ENCODE data around the gene CDH16. TPM values are rescaled to one million over a fixed set of nuclear protein-coding genes. Genes with fewer than 3 reads are reported as not detected.

The CDH16 gene
- total and polyA plus RNA-seq, 2 of the 13 experiments (the other 11 are each of a cell fraction or from before 2014, with no cell fraction given) = 2.7 to 3.9 TPM

DNA sequence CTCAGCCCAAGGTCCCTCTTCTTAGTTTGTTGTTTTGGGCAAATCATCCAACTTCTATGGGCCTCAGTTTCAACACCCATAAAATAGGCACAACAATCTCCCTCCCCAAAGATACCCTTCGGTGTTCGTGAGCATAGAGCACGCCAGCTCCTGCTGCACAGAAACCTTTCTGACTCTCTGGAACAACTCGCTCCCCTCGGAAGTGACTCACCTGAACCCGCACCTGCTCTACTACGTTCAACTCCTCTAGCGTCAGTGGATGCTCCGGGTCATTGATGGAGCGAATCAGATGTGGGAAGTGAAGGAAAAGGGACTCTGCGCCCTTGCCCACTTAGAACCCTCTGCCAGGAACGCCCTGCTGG is 15.1 kb upstream of the CDH16 start:
- intact Hi-C loops (cut with micrococcal nuclease; ENCODE audit: unreplicated experiment) (loop anchor here (1.0 kb wide), 1 partner anchor 178 kb away; no protein-coding TSS in a partner anchor), in situ Hi-C loops (cut with HindIII; ENCODE audit: extremely low pct_ligation_motif_present, low pct_unique_long_range_greater_than_20kb) (no loop called here)
- FAIRE-seq = peak; percentile 59
- ChIA-PET POLR2A (interaction anchor here (0.7 to 2.4 kb wide), 7 partner anchors 8 to 134 kb away, joined by 3 to 20 read pairs (median 4); partner anchors contain the start of gene CDH16), CTCF (ENCODE audit: low intra/inter-chr PET ratio, low total read pairs) (no interaction called here)
- Histone ChIP-seq H3K79me2 (ENCODE audit: insufficient read depth, low read length) (peaks cover 33% of the 10 kb centered on the region), H3K4me3 (replicated peaks in 1 of 3; ENCODE audit: insufficient read depth in 1 of 3, low read depth in 2 of 3, low read length in 3 of 3) (peak overlapping the region; percentile 81 to 89 (median 88)), H3K36me3 (replicated peaks in 1 of 2; ENCODE audit: control insufficient read depth in 1 of 2, insufficient read depth in 2 of 2, low read length in 2 of 2) (peaks cover 1 to 13% of the 10 kb centered on the region in 2 experiments; a peak in 4 of 5 replicates), H2AFZ (ENCODE audit: low read length) (no peak overlapping the region), H3K27ac (ENCODE audit: extremely low read length, insufficient read depth, low read length) (peak overlapping the region; percentile 81), H3K9me3 (ENCODE audit: low read length) (no peaks in the 10 kb centered on the region), H3K4me2 (ENCODE audit: low read depth, low read length) (peak overlapping the region; percentile 89), H4K20me1 (ENCODE audit: insufficient read depth, low read length) (no peaks in the 10 kb centered on the region; the same call in 1 of the 2 replicates), H3K27me3 (ENCODE audit: control insufficient read depth in 1 of 2, insufficient read depth in 2 of 2, low read length in 2 of 2) (no peaks in the 10 kb centered on the region; a peak in 1 of 5 replicates), H3K4me1 (ENCODE audit: insufficient read depth, low read length) (peaks cover 65% of the 10 kb centered on the region), H3K9ac (ENCODE audit: insufficient read depth, low read depth, low read length) (peak overlapping the region; percentile 90)
- no TSS peak for BruUV-seq (replicated peaks)
- TF ChIP-seq SIX4 (CRISPR knock-in tag; IDR thresholded peaks at IDR 0.05) (no peak), ZNF598 (CRISPR knock-in tag; IDR thresholded peaks at IDR 0.05; ENCODE audit: borderline replicate concordance) (no peak), ZBTB3 (CRISPR knock-in tag; IDR thresholded peaks at IDR 0.05; ENCODE audit: borderline replicate concordance, low read depth) (0 out of 2 replicates have a peak, but pooled peaks have one; percentile 8), ZNF629 (CRISPR knock-in tag; conservative IDR thresholded peaks at IDR 0.05) (peak; percentile 92), CREB1 (IDR thresholded peaks at IDR 0.05) (no peak), CREB1 (CRISPR knock-in tag; IDR thresholded peaks at IDR 0.05) (no peak), KDM1A (CRISPR knock-in tag; IDR thresholded peaks at IDR 0.05) (0 out of 2 replicates have a peak, but pooled peaks have one; percentile 34), FOSL2 (CRISPR knock-in tag; IDR thresholded peaks at IDR 0.05) (peak; percentile 43; the same call in 1 of the 2 replicates), ZNF737 (CRISPR knock-in tag; IDR thresholded peaks at IDR 0.05; ENCODE audit: borderline replicate concordance) (0 out of 2 replicates have a peak, but pooled peaks have one; percentile 78), ZBTB7A (CRISPR knock-in tag; IDR thresholded peaks at IDR 0.05) (no peak), ZMYM3 (CRISPR knock-in tag; IDR thresholded peaks at IDR 0.05) (peak; percentile 50; the same call in 1 of the 2 replicates)
- TF ChIP-seq, protein P1, sequence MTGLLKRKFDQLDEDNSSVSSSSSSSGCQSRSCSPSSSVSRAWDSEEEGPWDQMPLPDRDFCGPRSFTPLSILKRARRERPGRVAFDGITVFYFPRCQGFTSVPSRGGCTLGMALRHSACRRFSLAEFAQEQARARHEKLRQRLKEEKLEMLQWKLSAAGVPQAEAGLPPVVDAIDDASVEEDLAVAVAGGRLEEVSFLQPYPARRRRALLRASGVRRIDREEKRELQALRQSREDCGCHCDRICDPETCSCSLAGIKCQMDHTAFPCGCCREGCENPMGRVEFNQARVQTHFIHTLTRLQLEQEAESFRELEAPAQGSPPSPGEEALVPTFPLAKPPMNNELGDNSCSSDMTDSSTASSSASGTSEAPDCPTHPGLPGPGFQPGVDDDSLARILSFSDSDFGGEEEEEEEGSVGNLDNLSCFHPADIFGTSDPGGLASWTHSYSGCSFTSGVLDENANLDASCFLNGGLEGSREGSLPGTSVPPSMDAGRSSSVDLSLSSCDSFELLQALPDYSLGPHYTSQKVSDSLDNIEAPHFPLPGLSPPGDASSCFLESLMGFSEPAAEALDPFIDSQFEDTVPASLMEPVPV (CRISPR knock-in tag; IDR thresholded peaks at IDR 0.05) = no peak
- TF ChIP-seq, protein P2, sequence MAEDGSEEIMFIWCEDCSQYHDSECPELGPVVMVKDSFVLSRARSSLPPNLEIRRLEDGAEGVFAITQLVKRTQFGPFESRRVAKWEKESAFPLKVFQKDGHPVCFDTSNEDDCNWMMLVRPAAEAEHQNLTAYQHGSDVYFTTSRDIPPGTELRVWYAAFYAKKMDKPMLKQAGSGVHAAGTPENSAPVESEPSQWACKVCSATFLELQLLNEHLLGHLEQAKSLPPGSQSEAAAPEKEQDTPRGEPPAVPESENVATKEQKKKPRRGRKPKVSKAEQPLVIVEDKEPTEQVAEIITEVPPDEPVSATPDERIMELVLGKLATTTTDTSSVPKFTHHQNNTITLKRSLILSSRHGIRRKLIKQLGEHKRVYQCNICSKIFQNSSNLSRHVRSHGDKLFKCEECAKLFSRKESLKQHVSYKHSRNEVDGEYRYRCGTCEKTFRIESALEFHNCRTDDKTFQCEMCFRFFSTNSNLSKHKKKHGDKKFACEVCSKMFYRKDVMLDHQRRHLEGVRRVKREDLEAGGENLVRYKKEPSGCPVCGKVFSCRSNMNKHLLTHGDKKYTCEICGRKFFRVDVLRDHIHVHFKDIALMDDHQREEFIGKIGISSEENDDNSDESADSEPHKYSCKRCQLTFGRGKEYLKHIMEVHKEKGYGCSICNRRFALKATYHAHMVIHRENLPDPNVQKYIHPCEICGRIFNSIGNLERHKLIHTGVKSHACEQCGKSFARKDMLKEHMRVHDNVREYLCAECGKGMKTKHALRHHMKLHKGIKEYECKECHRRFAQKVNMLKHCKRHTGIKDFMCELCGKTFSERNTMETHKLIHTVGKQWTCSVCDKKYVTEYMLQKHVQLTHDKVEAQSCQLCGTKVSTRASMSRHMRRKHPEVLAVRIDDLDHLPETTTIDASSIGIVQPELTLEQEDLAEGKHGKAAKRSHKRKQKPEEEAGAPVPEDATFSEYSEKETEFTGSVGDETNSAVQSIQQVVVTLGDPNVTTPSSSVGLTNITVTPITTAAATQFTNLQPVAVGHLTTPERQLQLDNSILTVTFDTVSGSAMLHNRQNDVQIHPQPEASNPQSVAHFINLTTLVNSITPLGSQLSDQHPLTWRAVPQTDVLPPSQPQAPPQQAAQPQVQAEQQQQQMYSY (CRISPR knock-in tag; IDR thresholded peaks at IDR 0.05) = no peak
- TF ChIP-seq, protein P3, sequence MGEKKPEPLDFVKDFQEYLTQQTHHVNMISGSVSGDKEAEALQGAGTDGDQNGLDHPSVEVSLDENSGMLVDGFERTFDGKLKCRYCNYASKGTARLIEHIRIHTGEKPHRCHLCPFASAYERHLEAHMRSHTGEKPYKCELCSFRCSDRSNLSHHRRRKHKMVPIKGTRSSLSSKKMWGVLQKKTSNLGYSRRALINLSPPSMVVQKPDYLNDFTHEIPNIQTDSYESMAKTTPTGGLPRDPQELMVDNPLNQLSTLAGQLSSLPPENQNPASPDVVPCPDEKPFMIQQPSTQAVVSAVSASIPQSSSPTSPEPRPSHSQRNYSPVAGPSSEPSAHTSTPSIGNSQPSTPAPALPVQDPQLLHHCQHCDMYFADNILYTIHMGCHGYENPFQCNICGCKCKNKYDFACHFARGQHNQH (CRISPR knock-in tag; IDR thresholded peaks at IDR 0.05) = no peak
- no peak for ATAC-seq
- no peak for DNase-seq (ENCODE audit: low spot score)
- 0% methylated on average over 12 of the region's 12 CpGs for WGBS (ENCODE audit: low lambda C conversion rate)

Measured in HepG2 (cell line).